GM18870 (cell line): ENCODE data around the gene EFEMP2.

ENCODE experiments used
- ATAC-seq: cut with Tn5 transposase; IDR thresholded peaks from one replicate; pipeline ENCODE4 v1.9.1; 2021; ENCODE audit warnings: moderate library complexity; ENCODE audit not compliant: unreplicated experiment

Gene EFEMP2

DNA sequence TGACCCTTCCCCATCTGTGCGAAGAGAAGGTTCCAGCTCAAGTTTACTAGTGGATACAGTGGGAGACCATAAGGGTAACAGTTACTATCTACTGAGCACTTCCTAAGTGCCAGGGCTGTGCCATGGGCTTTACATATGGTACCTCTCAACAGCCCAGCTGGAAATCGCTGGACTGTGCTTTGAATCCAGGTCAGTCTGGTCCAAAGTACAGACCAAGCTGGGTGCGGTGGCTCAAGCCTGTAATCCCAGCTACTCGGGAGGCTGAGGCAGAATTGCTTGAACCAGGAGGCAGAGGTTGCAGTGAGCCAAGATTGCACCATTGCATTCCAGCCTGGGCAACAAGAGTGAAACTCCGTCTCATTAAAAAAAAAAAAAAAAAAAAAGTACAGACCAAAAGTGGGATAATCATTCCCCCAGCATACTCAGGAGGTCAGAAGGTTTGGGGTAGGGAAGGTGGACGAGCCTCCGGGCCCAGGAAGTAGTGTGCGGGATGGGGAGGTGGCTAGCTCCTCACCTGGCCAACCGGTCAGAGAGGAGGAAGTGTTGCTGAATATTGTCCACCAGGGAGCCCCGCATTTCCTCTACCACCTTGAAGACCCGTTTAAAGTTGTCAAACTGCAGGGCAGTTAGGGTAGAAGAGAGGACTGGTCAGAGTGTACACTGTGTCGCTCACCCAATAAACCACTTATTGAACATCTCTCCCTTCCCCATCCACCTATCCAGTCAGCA is 13.4 kb upstream of the EFEMP2 start:
- no peak for ATAC-seq

DNA sequence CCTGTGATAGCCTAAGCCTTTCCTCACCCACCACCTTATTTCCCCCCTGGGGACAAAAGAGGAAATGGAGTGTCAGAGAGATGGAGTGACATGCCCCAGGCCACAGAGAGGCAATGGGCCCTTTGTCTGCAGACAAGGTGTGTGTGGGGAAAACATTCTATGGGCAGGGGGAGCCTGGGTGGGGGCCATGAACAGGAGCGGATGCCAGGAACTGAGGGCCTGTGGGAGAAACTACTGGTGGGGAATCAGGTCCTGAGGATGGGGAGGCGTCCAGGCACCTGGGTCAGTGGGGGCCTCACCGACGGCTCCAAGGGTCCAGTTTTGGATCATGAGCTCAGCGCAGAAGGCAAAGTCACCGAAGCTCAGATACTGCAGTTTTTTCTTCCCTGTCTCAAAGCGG is 12.6 kb upstream of the EFEMP2 start:
- no peak for ATAC-seq

DNA sequence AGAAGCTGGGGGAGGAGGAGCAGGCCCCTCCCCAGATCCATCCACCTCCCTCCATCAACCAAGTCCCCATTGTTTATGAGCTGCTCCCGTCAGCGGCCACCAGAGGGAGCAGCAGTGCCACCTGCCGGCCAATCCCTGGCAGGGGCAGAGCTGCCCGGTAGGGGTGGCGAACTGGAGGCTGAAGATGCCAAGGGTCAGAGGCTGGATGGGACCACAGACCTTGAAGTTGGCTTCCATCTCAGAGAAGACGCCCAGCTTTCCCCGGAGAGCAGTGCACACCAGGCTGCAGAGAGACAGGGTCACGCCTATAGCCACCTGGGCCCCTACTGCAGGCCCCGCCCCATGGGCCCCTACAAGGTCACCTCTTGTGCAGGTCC is 12.1 kb upstream of the EFEMP2 start:
- ATAC-seq = no peak

DNA sequence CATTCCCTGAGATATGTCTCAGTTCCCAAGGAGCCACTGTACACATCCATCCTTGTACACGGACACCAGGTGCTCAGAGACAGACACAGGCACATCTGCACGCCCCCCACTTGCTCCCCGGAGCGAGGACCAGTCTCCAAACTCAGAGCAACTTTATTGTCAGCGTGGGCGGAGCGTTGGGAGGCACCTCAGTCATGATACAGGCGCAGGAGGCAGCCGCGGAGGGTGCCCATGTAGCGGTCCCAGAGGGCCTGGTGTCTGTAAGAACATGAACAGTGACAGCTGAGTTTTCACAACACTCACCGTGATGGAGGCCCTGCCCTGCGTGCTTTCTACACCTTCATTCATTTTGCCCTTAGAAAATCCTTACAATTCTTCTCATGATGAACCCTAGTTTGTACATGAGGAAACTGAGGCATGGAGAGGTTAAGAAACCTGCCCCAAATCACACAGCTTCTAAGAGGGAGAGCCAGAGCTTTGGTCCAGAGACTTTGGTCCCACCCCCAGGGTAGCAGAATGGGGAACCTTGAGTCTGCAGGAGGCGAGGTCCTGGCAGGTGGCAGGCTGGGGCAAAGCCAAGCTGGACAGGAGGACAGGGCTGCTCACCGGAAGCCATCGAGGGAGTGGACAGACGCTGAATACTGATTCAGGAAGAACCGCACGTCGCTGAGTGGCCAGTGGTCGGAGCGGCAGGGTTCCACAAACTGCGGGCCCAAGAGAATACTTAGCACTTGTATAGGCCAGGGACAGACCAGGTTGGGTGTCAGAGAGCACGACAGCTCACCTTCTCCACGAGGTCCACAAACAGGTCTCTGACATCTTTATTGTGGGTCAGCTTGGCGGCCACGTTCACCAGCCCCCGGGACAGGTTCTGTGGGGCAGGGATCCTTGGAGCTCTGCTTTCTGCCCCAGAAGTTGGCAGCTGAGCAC is 11.5 kb upstream of the EFEMP2 start:
- ATAC-seq = no peak

DNA sequence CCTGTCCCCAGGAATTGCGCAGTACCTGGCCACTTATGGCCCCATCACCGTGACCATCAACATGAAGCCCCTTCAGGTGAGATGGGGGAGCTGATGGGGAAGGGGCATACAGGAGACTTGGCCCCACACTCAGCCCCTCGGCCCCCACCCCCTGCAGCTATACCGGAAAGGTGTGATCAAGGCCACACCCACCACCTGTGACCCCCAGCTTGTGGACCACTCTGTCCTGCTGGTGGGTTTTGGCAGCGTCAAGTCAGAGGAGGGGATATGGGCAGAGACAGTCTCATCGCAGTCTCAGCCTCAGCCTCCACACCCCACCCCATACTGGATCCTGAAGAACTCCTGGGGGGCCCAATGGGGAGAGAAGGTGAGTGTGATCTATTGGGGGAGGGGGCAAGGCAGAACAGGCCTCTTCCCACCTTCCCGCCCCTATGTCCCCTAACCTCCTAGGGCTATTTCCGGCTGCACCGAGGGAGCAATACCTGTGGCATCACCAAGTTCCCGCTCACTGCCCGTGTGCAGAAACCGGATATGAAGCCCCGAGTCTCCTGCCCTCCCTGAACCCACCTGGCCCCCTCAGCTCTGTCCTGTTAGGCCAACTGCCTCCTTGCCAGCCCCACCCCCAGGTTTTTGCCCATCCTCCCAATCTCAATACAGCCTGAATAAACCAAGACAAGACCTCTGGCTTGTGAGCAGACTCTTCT is 10.6 kb upstream of the EFEMP2 start:
- no peak for ATAC-seq

DNA sequence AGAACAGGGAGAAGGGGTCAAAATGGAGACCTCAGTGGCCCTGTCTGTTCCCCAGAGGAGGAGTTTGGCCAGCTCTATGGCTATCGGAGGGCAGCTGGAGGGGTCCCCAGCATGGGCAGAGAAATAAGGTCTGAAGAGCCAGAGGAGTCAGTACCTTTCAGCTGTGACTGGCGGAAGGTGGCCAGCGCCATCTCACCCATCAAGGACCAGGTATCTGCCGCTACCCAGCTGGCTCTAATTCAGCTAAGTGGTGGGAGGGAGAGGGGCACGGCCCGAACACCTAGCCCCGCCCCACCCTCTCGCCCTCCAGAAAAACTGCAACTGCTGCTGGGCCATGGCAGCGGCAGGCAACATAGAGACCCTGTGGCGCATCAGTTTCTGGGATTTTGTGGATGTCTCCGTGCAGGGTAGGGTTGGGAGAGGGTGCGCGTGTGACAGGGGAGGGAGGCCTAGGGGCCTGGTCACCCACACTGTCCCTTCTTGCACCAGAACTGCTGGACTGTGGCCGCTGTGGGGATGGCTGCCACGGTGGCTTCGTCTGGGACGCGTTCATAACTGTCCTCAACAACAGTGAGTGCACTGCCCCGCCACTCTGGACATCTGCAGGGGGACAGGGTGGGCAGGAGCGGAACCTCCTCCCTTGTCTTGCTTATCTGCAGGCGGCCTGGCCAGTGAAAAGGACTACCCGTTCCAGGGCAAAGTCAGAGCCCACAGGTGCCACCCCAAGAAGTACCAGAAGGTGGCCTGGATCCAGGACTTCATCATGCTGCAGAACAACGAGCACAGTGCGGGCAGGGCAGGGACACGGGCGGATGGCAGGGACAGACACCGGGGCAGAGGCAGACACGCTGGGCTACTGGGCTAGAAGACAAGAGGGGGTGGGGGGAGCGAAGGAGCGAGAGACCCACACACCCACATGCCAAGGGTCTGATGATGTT is 9.8 kb upstream of the EFEMP2 start:
- no peak for ATAC-seq

DNA sequence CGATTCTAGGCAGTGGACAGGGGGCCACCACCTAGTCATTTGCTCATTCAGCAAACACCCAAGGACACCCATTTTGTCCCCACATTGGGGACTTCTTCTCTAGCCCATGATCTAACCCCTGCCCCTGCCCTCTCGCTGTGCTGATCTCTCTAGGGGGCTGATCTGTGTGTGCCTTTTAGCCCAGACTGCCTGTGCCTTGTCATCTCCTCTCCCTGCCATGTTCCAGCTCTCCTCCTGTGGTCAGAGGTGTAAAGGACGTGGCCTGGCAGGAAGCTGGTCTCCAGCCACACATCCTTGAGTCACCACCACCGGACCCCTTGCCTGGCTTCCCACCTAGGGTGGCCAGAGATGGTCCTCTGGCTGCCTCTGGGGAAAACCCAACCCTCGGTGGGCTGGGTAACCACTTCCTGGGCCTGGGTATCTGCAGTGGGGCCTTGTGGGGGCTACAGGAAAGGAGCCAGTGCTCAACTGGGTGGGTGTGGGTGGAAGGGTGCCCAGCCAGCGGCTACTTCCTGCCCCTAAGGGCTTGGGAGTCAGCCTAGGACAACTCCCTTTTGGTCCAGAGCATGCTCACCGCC is 8.3 kb upstream of the EFEMP2 start:
- ATAC-seq = no peak

DNA sequence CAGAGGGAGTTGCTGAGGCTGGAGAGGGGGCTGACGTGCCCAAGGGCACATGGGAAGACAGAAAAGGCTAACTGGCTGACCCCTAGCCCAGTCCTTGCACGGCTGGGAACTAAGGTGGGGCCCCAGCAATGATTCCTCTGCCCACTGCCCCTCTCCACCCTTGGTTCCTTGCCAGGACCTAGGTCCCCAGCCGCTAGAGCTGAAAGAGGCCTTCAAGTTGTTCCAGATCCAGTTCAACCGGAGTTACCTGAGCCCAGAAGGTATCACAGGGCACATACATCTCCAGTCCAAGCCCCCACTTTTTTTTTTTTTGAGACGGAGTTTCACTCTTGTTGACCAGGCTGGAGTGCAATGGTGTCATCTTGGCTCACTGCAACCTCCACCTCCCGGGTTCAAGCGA is 7.4 kb upstream of the EFEMP2 start:
- no peak for ATAC-seq

DNA sequence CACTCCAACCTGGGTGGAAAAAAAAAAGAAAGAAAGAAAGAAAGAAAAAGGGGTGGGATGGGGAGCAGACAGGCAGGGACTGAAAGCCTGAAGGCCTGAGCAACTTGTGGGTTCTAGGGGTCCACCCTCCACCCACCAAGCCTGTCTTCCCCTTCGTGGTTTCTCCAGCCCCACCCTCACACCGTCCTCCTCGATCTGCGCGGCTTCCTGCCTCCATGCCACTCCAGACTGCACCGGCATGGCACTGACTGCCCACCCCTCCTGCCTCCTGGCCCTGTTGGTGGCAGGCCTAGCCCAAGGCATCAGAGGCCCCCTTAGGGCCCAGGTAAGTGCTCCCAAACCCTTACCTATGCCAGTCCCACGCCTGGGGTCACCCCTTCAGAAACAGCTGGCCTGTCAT is 7.0 kb upstream of the EFEMP2 start, which contains the start of gene CTSW:
Gene CTSW, plus strand, starts transcription at position 221 of the 400 bp plus-strand sequence. Its CDS starts 18 bp downstream, at position 239.
- ATAC-seq = no peak

DNA sequence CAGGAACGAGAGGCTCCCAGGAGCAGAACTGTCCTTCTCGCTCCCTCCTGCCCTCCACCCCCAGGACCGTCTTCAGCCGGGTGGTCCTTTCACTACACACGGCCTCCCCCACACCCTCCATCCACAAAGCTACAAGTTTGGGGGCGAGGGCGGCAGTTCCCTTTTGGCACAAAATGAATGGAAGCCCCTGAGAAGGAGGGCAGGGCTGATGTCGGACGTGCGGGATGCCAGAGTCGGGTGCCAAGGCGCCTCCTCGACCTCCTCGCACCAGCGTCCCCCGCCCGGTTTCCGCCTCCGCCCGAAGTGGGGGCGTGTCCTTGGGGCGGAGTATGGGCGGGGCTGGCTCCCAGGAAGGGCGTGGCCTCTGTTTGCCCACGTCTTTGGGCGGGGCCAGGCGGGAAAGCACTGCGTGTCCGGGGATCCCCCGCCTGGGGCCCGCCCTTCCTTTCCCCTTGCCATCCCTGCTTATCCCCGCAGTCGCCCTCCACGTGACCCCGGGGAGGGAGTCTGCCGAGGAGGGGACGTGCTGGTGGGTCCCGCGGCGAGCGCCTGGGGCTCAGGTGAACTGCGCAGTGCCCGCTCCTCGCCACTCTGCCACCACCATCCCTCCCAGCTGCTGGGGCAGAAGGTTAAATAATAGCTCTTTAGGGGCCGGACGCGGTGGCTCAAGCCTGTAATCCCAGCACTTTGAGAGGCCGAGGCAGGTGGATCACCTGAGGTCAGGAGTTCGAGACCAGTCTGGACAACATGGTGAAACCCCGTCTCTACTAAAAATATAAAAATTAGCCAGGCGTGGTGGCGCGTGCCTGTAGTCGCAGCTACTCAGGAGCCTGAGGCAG is 937 bp upstream of the EFEMP2 start:
- peak; percentile 60 for ATAC-seq

DNA sequence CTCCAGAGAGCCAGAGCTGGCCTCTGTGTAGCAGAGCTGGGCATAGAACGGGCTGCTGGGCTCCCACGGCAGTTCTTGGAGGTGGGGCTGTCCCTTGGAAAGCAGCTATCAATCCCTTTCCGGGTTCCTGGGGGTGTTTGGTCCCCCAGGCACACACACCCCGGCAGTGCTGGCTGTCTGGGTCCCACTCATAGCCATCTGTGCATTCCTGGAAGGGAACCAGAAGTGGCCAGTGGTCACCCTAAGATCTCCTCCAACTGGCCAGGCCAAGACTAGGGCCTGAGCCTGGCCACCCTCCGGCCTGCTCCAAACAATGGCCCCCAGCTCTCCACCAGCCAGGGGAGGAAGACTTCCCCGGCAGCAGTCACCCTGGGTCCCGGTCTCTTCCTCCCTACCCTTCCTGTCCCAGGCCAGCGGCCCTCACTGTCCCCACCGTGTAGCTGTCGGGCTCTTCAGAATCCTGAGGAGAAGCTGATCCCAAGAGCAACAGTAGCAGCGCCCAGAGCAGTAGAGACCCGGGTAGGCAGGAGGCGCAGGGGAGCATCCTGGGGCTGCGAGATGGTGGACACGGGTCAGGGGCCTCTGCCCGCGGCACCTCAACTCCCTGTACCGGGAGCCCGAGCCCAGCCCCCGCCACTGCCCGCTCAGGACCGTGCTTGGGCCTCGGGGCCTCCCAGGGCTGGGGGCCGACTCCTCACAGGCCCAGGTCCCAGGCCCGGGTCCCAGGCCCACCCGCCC is 620 bp downstream of the EFEMP2 start:
- ATAC-seq = no peak

DNA sequence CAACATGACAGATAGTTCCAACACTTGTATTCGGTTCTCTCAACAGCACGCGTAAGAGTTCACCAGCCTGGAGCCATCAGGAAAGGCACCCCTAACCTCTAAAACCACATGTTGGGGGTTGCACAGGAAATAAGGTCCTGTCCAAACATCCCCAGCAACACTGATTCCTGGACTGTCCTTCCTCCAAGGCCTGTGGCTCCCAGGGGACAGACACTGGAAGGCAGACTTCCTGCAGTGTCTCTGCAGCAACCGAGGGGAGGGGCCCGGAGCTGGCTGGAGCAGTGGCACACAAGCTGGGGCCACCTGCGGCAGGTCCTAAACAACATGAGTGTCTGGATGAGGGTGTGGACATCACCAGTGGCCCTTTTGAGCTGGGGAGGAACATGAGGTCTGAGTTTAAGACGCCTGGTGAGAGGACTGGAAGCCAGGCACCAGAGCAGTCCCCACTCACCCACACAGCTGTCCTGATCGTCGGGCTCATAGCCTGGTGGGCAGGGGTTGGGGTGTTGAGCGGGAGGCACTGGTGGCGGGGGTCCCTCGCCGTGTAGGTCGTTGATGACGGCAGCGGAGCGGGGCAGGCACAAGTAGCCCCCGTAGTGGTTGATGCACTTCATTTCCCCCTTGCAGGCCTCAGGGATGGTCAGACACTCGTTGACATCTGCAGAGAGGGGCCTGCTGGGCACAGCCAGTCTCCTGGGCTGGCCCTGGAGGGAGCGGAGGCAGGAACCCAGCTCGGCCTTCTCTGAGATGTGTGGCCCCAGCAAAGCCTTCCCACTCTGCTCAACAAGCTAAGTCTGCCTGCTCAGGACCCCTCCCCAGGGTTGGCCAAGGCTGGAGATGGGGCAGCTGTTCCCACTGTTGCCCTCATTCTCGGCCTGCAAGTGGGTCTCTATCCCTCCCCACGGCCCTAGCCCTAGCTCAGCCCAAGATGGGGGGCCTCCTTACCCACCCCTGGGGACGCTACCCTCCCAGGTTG is 1.6 kb downstream of the EFEMP2 start:
- ATAC-seq = no peak

DNA sequence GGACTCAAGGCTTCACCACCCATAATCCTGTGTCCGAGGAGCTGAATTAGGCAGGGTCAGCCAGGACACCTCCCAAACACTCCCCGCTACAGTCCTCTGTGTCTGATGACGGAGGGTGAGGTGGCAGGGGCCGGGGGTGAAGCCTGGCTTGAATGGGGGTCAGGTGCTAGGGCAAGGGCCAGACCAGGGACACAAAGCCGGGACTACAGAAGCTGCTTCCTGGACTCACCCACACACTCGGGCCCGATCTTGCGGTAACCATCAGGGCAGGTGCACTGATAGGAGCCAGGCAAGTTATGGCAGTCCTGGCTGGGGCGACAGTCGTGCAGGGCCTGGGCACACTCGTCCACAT is 2.3 kb downstream of the EFEMP2 start:
- ATAC-seq = no peak

DNA sequence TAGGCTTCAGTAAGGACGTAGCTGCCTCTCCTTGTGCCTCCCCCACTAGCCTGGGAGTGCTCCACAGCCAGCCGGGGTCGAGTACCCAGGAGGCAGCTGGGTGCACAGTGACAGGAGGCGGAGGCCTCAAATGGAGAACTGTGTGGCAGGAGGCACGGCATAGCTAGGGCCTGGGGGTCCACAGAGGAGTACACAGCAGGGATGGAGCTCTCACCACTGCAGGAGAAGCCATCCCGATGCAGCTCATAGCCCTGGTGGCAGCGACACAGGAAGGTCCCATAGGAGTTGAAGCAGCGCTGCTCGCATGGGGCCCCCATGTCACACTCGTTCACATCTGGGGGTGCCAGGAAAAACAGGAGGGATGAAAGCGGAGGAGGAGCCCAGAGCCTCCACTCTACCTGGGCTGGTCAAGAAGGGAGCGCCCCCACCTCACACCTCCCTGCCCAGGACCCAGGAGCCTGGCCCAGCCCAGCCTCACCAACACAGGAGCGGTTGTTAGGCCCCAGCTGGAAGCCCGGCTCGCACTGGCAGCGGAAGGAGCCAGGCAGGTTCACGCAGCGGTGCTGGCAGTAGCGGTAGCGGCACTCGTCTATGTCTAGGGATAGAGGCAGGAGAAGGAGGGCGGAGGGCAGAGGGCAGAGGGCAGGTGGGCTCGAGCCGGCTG is 2.8 kb downstream of the EFEMP2 start:
- ATAC-seq = no peak

DNA sequence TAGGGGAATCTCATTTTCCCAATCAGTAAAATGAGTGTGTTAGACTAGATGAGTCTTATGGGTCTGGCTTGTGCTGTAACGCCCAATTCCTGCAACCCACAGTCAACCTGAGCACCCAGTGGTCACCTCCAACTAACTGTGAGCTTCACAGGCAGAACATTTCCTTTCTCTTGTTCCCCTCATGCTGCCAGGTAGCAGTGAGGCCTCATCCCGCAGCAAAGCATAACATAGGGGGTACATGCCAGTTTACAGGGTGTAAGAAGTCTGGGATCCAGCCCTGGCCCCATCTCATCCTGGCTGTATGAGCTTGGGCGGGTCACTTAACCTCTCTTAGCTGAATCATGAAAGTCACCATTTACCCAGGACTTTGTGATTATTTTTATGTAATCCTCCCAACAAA is 3.7 kb downstream of the EFEMP2 start:
- no peak for ATAC-seq

DNA sequence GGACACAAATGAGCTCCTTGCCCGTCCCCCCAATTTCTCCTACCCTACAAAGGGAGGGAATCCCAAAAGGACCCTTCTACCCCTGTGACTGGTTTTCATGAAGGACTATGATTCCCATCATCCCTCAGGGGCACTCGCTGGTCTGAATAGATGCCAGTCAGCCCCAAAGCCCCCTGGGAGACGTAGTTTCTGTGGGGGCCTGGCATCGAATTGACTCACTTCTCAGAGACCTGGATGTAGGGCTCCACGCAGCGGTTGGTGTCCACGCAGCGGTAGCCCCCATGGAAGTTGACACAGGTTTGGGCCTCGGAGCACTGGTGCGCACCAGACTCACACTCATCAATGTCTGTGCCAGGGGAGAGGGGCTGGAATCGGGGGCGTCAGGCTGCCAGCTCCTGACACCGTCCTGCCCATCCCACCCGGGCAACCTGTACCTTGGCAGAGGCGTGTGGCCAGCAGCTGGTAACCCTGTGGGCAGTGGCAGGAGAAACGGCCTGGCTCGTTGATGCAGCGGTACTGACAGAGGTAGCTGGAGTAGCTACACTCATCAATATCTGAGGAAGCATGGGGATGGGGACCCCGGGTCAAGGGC is 4.4 kb downstream of the EFEMP2 start:
- no peak for ATAC-seq
